OCI-LY1 (cell line): ENCODE data around the gene FAT2.

Experiments used
- CTCF ChIP-seq: fragments of 200-600 bp; sonication (generic), shearing (Covaris generic); IDR thresholded peaks from 2 replicates; pipeline ENCODE4 v1.5.1; 2017; ENCODE audit warnings: mild to moderate bottlenecking, antibody characterized with exemption, low read length, moderate library complexity, mixed read lengths
- EZH2 ChIP-seq: fragments of 200-600 bp; sonication (generic), shearing (Covaris generic); IDR thresholded peaks from 2 replicates; pipeline ENCODE4 v1.8.0; 2017; ENCODE audit warnings: borderline replicate concordance, mixed run types, mild to moderate bottlenecking, antibody characterized with exemption, low read length, moderate library complexity, mixed read lengths

DNA sequence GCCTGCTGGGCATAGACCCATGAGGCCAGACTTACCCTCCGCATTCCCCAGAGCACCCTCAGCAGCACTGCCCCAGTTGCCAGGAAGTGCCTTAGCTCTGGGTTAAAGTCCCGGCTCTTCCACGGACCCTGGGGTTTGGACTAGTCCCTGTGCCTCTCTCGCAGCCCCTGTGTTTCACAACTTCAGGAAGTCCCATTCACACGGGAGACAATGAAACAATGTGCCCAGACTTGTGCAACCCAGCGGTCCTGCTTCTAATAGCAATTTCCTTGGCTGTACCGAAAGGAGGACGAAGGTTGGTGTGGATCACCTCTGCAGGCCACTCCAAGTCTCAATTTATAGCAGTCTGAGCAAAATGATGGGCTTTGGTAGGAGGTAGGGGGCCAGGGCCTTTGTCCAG, 41.8 kb upstream of the FAT2 start:
- TF ChIP-seq CTCF (no peak), EZH2 (no peak)
